DMS153 treated with DMSO at 0.1 percent for 48 hours (cell line): ENCODE results near the gene EGFL6.
"Not testable (repeated sequence)": the region's sequence is repeated elsewhere in the genome, so short reads cannot be mapped to it uniquely, and the experiment has no call there.

ENCODE experiments used
- DNase-seq: peaks from one replicate; lab custom pipeline; 2025; ENCODE audit not compliant: unreplicated experiment; lab: John Stamatoyannopoulos, UW

Gene EGFL6

GRCh38 chrX:13652287-13652793 lies 82.9 kb downstream of the EGFL6 start:
- no peak for DNase-seq

GRCh38 chrX:13652850-13653693 lies 83.7 kb downstream of the EGFL6 start, which contains the start of gene TCEANC:
Gene TCEANC (plus strand): TSS chrX:13653141. CDS start chrX:13662509, 9,368 bp downstream.
- peak; percentile 62 for DNase-seq

GRCh38 chrX:13654116-13654515 lies 84.7 kb downstream of the EGFL6 start:
- DNase-seq: no peak

DNA sequence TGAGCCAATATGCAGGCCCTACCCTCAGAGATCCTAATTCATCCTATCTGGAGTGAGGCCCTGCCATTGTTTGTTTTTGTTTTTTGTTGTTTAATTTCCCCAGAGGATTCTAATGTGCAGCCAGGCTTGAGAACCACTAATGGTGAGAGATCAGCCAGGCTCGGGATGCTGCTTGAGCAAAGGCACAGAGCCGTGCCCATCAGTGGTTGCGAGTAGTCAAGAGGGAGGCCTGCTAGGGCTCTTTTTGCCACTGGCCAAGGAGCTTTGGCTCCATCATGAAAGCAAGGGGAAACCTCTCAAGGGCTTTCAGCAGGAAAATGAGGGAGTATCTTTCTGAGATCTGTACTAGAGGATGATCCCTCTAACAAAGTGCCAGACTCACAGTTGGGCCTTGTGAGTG lies 86.3 kb downstream of the EGFL6 start:
- DNase-seq: no peak

- DNase-seq: no peak
Measured at GRCh38 chrX:13658602-13659001, 89.2 kb downstream of the EGFL6 start.

DNA sequence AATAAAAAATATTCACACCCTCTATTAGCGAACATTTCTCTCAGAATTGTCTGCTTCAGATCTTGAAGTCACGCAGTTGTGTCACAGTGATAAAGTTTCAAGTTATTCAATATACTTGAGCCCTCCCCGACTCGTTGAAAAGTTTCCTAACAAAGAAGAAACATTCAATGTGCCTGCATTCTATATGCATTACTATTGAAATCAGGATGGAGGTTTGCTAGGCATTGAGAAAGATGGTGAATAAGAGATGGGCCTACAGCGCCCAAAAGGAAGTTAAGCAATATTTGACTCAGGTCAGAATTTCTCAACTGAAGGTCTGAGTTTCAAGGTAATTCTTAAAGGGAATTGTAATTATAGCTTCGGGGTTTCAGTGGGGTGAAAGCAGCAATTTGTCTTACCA lies 89.7 kb downstream of the EGFL6 start:
- DNase-seq: no peak

GRCh38 chrX:13661735-13662288 lies 92.4 kb downstream of the EGFL6 start:
- DNase-seq: no peak

DNA sequence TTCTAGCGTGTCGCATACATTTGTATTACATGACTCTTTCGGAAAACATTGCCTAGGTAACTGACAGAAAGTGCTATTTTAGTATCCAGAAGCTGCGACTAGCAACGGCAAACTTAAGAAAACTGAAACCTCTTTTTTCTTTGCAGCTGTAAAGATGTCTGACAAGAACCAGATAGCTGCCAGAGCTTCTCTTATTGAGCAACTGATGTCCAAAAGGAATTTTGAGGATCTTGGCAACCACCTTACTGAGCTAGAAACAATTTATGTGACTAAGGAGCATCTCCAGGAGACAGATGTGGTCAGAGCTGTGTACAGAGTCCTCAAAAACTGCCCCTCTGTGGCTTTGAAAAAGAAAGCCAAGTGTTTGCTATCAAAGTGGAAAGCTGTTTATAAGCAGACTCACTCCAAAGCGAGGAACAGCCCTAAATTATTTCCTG lies 93.0 kb downstream of the EGFL6 start:
- DNase-seq: no peak

DNA sequence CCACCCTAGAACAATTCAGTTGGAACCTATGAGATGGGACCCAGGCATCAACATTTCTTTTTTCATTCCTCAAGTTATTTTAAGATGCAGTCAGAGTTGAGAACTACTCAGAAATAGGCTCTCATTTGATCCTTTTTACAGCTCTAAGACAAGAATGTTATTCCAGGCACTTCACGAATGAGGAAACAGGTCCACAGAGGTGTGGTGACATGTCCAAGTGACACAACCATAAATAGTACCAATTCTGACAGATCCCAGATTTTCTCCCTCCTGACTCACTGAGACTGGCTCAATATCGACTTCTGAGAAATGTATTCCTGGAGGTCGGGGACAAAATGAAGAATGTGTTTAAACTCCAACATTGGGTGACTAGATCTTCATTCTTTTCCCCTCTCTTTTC lies 94.6 kb downstream of the EGFL6 start:
- DNase-seq: no peak

GRCh38 chrX:13666836-13667235 lies 97.4 kb downstream of the EGFL6 start:
- no peak for DNase-seq

- DNase-seq: no peak
Measured at GRCh38 chrX:13667919-13668318, 98.5 kb downstream of the EGFL6 start.

GRCh38 chrX:13669246-13669737 lies 99.9 kb downstream of the EGFL6 start:
- peak; percentile 6 for DNase-seq

DNA sequence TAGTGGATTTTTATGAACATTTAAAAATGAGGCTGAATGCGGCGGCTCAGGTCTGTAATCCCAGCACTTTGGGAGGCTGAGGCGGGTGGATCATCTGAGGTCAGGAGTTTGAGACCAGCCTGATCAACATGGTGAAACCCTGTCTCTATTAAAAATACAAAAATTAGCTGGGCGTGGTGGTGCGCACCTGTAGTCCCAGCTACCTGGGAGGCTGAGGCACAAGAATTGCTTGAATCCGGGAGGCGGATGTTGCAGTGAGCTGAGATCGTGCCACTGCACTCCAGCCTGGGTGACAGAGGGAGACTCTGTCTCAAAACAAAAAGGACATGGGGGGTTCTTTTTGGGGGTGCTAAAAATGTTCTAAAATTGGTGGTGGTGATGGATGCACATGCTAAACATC lies 100.4 kb downstream of the EGFL6 start:
- not testable (repeated sequence) for DNase-seq

GRCh38 chrX:13670197-13670596 lies 100.8 kb downstream of the EGFL6 start:
- no peak for DNase-seq

GRCh38 chrX:13673016-13673415 lies 103.6 kb downstream of the EGFL6 start:
- no peak for DNase-seq

GRCh38 chrX:13676885-13677284 lies 107.5 kb downstream of the EGFL6 start:
- no peak for DNase-seq

DNA sequence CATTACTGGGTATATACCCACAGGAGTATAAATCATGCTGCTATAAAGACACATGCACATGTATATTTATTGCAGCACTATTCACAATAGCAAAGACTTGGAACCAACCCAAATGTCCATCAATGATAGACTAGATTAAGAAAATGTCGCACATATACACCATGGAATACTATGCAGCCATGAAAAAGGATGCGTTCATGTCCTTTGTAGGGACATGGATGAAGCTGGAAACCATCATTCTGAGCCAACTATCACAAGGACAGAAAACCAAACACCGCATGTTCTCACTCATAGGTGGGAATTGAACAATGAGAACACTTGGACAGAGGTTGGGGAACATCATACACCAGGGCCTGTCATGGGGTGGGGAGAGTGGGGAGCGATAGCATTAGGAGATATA lies 110.3 kb downstream of the EGFL6 start:
- not testable (repeated sequence) for DNase-seq

DNA sequence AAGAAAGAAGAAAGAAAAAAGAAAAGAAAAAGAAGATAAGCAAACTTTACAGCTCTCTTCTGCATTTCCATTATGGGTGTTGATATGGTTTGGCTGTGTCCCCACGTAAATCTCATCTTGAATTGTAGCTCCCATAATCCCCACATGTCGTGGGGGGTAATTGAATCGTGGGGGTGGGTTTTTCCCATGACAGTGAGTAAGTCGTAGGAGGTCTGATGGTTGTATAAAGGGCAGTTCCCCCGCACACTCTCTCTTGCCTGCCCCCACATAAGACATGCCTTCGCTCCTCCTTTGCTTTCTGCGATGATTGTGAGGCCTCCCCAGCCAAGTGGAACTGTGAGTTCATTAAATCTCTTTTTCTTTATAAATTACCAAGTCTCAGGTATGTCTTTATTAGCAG lies 112.2 kb downstream of the EGFL6 start:
- DNase-seq: no peak
